Psoas muscle (tissue), 8 donors: ENCODE data around the gene VPS54. TPM values are rescaled to one million over a fixed set of nuclear protein-coding genes. Genes with fewer than 3 reads are reported as not detected.
A peak's percentile ranks its signal among the peaks of the same experiment; 100 is the strongest.

Source experiments
- ATAC-seq, 4 donors: fragments of 200-7000 bp; cut with Tn5 transposase; one replicate each; pipeline ENCODE4 v1.9.1; 2020; ENCODE audit warnings: moderate library complexity in 3 of 4, mild to moderate bottlenecking in 2 of 4
- DNase-seq, 2 donors: peaks; one replicate each; pipeline ENCODE4 v3.0.0-alpha.2; 2020
- H3K27ac ChIP-seq: fragments of 200-600 bp; one replicate; pipeline ENCODE4 v1.8.0; 2022
- H3K27me3 ChIP-seq, 3 donors: fragments of 200-600 bp in 1 of 3; one replicate each; pipeline versions ENCODE4 v1.6.1 to v1.8.0; 2013 to 2022; ENCODE audit warnings: low read length in 2 of 3, mild to moderate bottlenecking in 2 of 3, moderate library complexity in 1 of 3; ENCODE audit not compliant: insufficient read depth in 3 of 3
- H3K36me3 ChIP-seq, 2 donors: fragments of 200-600 bp in 1 of 2; one replicate each; pipeline versions ENCODE4 v1.6.1 to v1.8.0; 2013 to 2022; ENCODE audit warnings: low read depth in 1 of 2, mild to moderate bottlenecking in 1 of 2, moderate library complexity in 1 of 2; ENCODE audit not compliant: insufficient read depth in 1 of 2
- H3K4me1 ChIP-seq: fragments of 200-600 bp; one replicate; pipeline ENCODE4 v1.8.0; 2022
- H3K4me3 ChIP-seq: fragments of 200-600 bp; one replicate; pipeline ENCODE4 v1.8.0; 2022; ENCODE audit warnings: mild to moderate bottlenecking
- H3K9me3 ChIP-seq: fragments of 200-600 bp; one replicate; pipeline ENCODE4 v1.8.0; 2022
- WGBS, 3 donors: extraction: QIAGEN DNeasy Blood & Tissue Kit; methylation state at CpG; one replicate each; pipeline versions ENCODE4 v1.1.6 to v1.1.7; 2013; 5-methylcytosine and 5-hydroxymethylcytosine counted together
- intact Hi-C, 2 donors: fragments of 100-400 bp; cut with DNase I; formaldehyde crosslinking; loops; one replicate each; pipeline versions ENCODE4 v1.11.0 to v1.14.2; 2022
- polyA plus RNA-seq, 3 donors: library from polyadenylated mRNA; stranded (reverse); fragments of 200-250 nt; gene quantifications; one replicate each; pipeline ENCODE4 v1.2.3, GENCODE V29; 2013
- total RNA-seq, 4 donors: library from RNA; stranded (reverse); fragmentation: NEBNext Ultra II Directional in 2 of 4; extraction: Animal tissue kit (Norgen Biotek cat#: 25700) in 2 of 4; gene quantifications; one replicate each; pipeline versions ENCODE4 v1.2.1 to v1.2.4, GENCODE V29; 2021 to 2023
- TF ChIP-seq, protein P1 (sequence below): fragments of 200-600 bp; IDR thresholded peaks from one replicate; pipeline ENCODE4 v1.8.0; 2022; ENCODE audit warnings: antibody characterized with exemption
- donor health status: healthy with polysubstance abuse.
- donor health status: DM: no; HTN: no; CAD: no; lungs with moderate emphysema.
- donor health status: Bipolar disorder and iron deficiency.
- donor health status: healthy.
- donor health status: DM: yes; HTN: yes; CAD: no.
- donor health status: DM: no; HTN: no; CAD: no.
- donor health status: DM: no; HTN: no; CAD: no.
- donor health status: DM: yes; HTN: yes; CAD: no.

The VPS54 gene
- total and polyA plus RNA-seq, 7 donors, result 5.1 to 9.9 (median 8.2) TPM

GRCh38 chr2:63870679-63871078 is 148.5 kb downstream of the VPS54 start:
- intact Hi-C loops, result no loop called here
- ATAC-seq, result peak in 3 of 4 donors; percentile 8 to 25 (median 24)

DNA sequence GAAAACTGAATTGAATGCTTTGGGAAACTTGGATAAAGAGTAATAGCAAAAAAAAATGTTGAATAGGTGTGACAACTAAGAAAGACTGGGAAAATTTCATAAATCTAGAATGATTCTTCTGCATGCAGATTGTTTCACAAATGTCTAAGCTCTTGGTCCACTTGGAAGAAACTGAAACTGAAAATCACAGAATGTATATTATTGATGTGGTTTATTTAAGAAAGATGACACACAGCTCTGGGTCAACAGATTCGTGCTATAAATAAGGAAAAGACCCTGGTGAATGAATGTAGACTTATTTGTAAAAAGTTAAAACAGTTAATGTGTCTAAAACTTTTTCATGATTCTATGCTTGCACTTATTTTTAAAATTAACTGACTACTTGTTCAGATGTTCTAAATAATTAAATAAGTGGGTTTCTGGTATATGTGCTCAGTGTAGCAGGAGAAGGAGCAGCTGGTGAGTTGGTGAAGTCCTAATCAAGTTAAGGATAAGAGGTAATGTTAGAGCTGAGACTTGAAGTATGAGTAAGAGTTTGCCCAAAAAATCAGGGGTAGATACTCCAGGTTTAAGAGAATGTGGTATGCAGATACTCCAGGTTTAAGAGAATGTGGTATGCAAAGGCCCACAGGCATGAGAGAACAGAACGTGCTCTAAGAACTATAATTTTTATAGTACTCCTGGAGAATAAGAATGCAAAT is 153.1 kb downstream of the VPS54 start:
- Histone ChIP-seq H3K9me3 (no peaks in the 10 kb centered on the region), H3K27ac (peak overlapping the region; percentile 18), H3K4me3 (no peak overlapping the region), H3K36me3 (peaks cover 3 to 66% of the 10 kb centered on the region in 2 donors), H3K4me1 (peaks cover 66% of the 10 kb centered on the region), H3K27me3 (no peaks in the 10 kb centered on the region)
- intact Hi-C loops, result loop anchor here in 1 of 2 donors (10.0 kb wide), 1 partner anchor 271 kb away; no protein-coding TSS in a partner anchor
- no peak for DNase-seq
- TF ChIP-seq, protein P1, sequence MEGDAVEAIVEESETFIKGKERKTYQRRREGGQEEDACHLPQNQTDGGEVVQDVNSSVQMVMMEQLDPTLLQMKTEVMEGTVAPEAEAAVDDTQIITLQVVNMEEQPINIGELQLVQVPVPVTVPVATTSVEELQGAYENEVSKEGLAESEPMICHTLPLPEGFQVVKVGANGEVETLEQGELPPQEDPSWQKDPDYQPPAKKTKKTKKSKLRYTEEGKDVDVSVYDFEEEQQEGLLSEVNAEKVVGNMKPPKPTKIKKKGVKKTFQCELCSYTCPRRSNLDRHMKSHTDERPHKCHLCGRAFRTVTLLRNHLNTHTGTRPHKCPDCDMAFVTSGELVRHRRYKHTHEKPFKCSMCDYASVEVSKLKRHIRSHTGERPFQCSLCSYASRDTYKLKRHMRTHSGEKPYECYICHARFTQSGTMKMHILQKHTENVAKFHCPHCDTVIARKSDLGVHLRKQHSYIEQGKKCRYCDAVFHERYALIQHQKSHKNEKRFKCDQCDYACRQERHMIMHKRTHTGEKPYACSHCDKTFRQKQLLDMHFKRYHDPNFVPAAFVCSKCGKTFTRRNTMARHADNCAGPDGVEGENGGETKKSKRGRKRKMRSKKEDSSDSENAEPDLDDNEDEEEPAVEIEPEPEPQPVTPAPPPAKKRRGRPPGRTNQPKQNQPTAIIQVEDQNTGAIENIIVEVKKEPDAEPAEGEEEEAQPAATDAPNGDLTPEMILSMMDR, result no peak
- WGBS, 3 donors, result 56 to 87% (median 61%) methylated on average over 2 of the region's 2 CpGs
- no peak for ATAC-seq

More at GRCh38 chr2:63870679-63871078, 148.5 kb downstream of the VPS54 start:
- Histone ChIP-seq H3K4me1 (peaks cover 60% of the 10 kb centered on the region), H3K27me3 (no peaks in the 10 kb centered on the region), H3K36me3 (peaks cover 4 to 35% of the 10 kb centered on the region in 2 donors), H3K4me3 (no peak overlapping the region), H3K9me3 (no peaks in the 10 kb centered on the region), H3K27ac (peak overlapping the region; percentile 49)
- no peak for DNase-seq
- TF ChIP-seq, protein P1, result no peak
- 80 to 93% (median 88%) methylated on average over 4 of the region's 4 CpGs for WGBS, 3 donors

- Histone ChIP-seq H3K4me3 (no peak overlapping the region), H3K4me1 (peaks cover 66% of the 10 kb centered on the region), H3K36me3 (peaks cover 3 to 75% of the 10 kb centered on the region in 2 donors), H3K9me3 (no peaks in the 10 kb centered on the region), H3K27ac (peak overlapping the region; percentile 74), H3K27me3 (no peaks in the 10 kb centered on the region)
- 86 to 88% (median 87%) methylated on average over 6 of the region's 6 CpGs for whole genome bisulfite sequencing, 3 donors
- DNase-seq (no peak), ATAC-seq (no peak)
- intact Hi-C loops, result loop anchor here in 1 of 2 donors (10.0 kb wide), 1 partner anchor 270 kb away; no protein-coding TSS in a partner anchor
- TF ChIP-seq, protein P1, result no peak
These were observed 153.9 kb downstream of the VPS54 start for GRCh38 chr2:63865159-63865799.

GRCh38 chr2:63863707-63864106 is 155.5 kb downstream of the VPS54 start:
- Histone ChIP-seq H3K27me3 (no peaks in the 10 kb centered on the region), H3K27ac (peak overlapping the region; percentile 74), H3K36me3 (peaks cover 3 to 82% of the 10 kb centered on the region in 2 donors), H3K4me1 (peaks cover 62% of the 10 kb centered on the region), H3K4me3 (peak overlapping the region; percentile 5), H3K9me3 (no peaks in the 10 kb centered on the region)
- intact Hi-C loops, result loop anchor here in 1 of 2 donors (5.0 to 10.0 kb wide), 2 partner anchors 166 to 269 kb away; no protein-coding TSS in a partner anchor
- ATAC-seq (peak; percentile 39 to 79 (median 66)), DNase-seq (no peak)
- TF ChIP-seq, protein P1, result no peak
- WGBS, 3 donors, result 19 to 51% (median 22%) methylated on average over 1 of the region's 1 CpG
